Gastrocnemius medialis (tissue), 4 donors: ENCODE data around the gene SOD3. TPM values are rescaled to one million over a fixed set of nuclear protein-coding genes. Genes with fewer than 3 reads are reported as not detected.

Experiments used
- ATAC-seq, 2 donors: fragments of 150-250 bp; one replicate each; pipeline ENCODE4 v1.9.1; 2016
- DNase-seq, 2 donors: peaks; one replicate each; pipeline ENCODE4 v3.0.0-alpha.2; 2019
- H3K27ac ChIP-seq, 4 donors: fragments of 200-600 bp; sonication (generic); 1 replicate in 1 of 4; 2 replicates in 3 of 4; pipeline ENCODE4 v1.5.1; 2016 to 2018; ENCODE audit warnings: mild to moderate bottlenecking in 2 of 4, moderate library complexity in 1 of 4
- H3K27me3 ChIP-seq, 3 donors: fragments of 200-600 bp; sonication (generic) in 2 of 3; 1 replicate in 1 of 3; 2 replicates in 2 of 3; pipeline versions ENCODE4 v1.5.1 to v1.6.0; 2016 to 2019; ENCODE audit warnings: mild to moderate bottlenecking in 1 of 3, moderate library complexity in 1 of 3
- H3K36me3 ChIP-seq, 2 donors: fragments of 200-600 bp; sonication (generic) in 1 of 2; one replicate each; pipeline ENCODE4 v1.5.1; 2017 to 2018
- H3K4me1 ChIP-seq, 2 donors: fragments of 200-600 bp; sonication (generic) in 1 of 2; one replicate each; pipeline ENCODE4 v1.5.1; 2016 to 2017; ENCODE audit warnings: mild to moderate bottlenecking in 2 of 2
- H3K4me3 ChIP-seq, 4 donors: fragments of 200-600 bp; sonication (generic) in 3 of 4; 1 replicate in 1 of 4; 2 replicates in 3 of 4; pipeline ENCODE4 v1.5.1; 2016 to 2019; ENCODE audit warnings: mild to moderate bottlenecking in 2 of 4
- H3K9me3 ChIP-seq, 3 donors: fragments of 200-600 bp; sonication (generic) in 2 of 3; 1 replicate in 1 of 3; 2 replicates in 2 of 3; pipeline ENCODE4 v1.5.1; 2016 to 2019
- CTCF ChIP-seq, 5 experiments: fragments of 450-650 bp in 3 of 5; fragments of 200-600 bp in 2 of 5; sonication (generic) in 2 of 5; IDR thresholded peaks in 4 of 5; conservative IDR thresholded peaks in 1 of 5; 1 replicate in 4 of 5; 2 replicates in 1 of 5; pipeline ENCODE4 v1.5.1; 2016 to 2019; ENCODE audit warnings: antibody characterized with exemption in 5 of 5, mild to moderate bottlenecking in 3 of 5, moderate library complexity in 3 of 5
- POLR2A ChIP-seq, 2 donors: fragments of 450-650 bp; IDR thresholded peaks; one replicate each; pipeline ENCODE4 v1.6.1; 2017; ENCODE audit warnings: antibody characterized with exemption in 2 of 2, mild to moderate bottlenecking in 2 of 2, moderate library complexity in 2 of 2
- in situ Hi-C, 4 donors: fragments of 200-750 bp; cut with MboI; loops; one replicate each; pipeline versions ENCODE4 v1.15.0 to v1.8.0; 2017; ENCODE audit warnings: low sequenced_read_pairs in 4 of 4
- intact Hi-C: fragments of 100-400 bp; cut with DNase I; formaldehyde crosslinking; loops from one replicate; pipeline ENCODE4 v1.15.1; 2023; ENCODE audit warnings: low total_unique reads
- total RNA-seq, 4 donors: library from RNA; depleted of rRNA; stranded (reverse); fragments of >200 nt; gene quantifications; one replicate each; pipeline versions ENCODE4 v1.1.0 to v1.2.3, GENCODE V29; 2016

SOD3 gene
- total RNA-seq, 4 donors from 2014 or later, result 2.5 to 13.0 (median 5.9) TPM

GRCh38 chr4:24845902-24846301, 50.5 kb downstream of the SOD3 start:
- Histone ChIP-seq H3K4me3 (no peak overlapping the region), H3K36me3 (peaks cover 0 to 3% of the 10 kb centered on the region in 2 donors), H3K9me3 (no peaks in the 10 kb centered on the region), H3K27me3 (no peaks in the 10 kb centered on the region), H3K4me1 (peaks cover 0 to 10% of the 10 kb centered on the region in 2 donors), H3K27ac (no peak overlapping the region)
- in situ Hi-C loops (no loop called here), intact Hi-C loops (no loop called here)
- DNase-seq, result no peak
- no peak for ATAC-seq
- no peak for TF ChIP-seq POLR2A (IDR thresholded peaks at IDR 0.05)
- no peak for TF ChIP-seq CTCF (IDR thresholded peaks at IDR 0.05 in 4 of 5, conservative IDR thresholded peaks at IDR 0.05 in 1 of 5)

GRCh38 chr4:24846716-24847115, 51.3 kb downstream of the SOD3 start:
- peaks cover 0 to 3% of the 10 kb centered on the region in 2 donors for H3K36me3 ChIP-seq
- TF ChIP-seq POLR2A (IDR thresholded peaks at IDR 0.05), result no peak
- TF ChIP-seq CTCF (IDR thresholded peaks at IDR 0.05 in 4 of 5, conservative IDR thresholded peaks at IDR 0.05 in 1 of 5), result no peak
- no peak overlapping the region for H3K27ac ChIP-seq
- in situ Hi-C loops, result no loop called here
- DNase-seq (no peak), ATAC-seq (no peak)
- intact Hi-C loops, result no loop called here
- H3K4me3 ChIP-seq, result no peak overlapping the region
- H3K9me3 ChIP-seq, result no peaks in the 10 kb centered on the region
- H3K27me3 ChIP-seq, result no peaks in the 10 kb centered on the region
- H3K4me1 ChIP-seq, result peaks cover 0 to 18% of the 10 kb centered on the region in 2 donors

GRCh38 chr4:24849351-24849750, 54.0 kb downstream of the SOD3 start:
- H3K9me3 ChIP-seq, result no peaks in the 10 kb centered on the region
- TF ChIP-seq CTCF (IDR thresholded peaks at IDR 0.05 in 4 of 5, conservative IDR thresholded peaks at IDR 0.05 in 1 of 5) (no peak), POLR2A (IDR thresholded peaks at IDR 0.05) (no peak)
- ATAC-seq (no peak), DNase-seq (no peak)
- peak overlapping the region in 1 of 4 donors; percentile 14 for H3K27ac ChIP-seq
- intact Hi-C loops (no loop called here), in situ Hi-C loops (no loop called here)
- no peaks in the 10 kb centered on the region for H3K27me3 ChIP-seq
- H3K4me3 ChIP-seq, result no peak overlapping the region
- H3K4me1 ChIP-seq, result peaks cover 0 to 20% of the 10 kb centered on the region in 2 donors
- H3K36me3 ChIP-seq, result peaks cover 0 to 3% of the 10 kb centered on the region in 2 donors

GRCh38 chr4:24849756-24850155, 54.4 kb downstream of the SOD3 start:
- TF ChIP-seq POLR2A (IDR thresholded peaks at IDR 0.05), result no peak
- no peak for TF ChIP-seq CTCF (IDR thresholded peaks at IDR 0.05 in 4 of 5, conservative IDR thresholded peaks at IDR 0.05 in 1 of 5)
- peak in 1 of 2 donors; percentile 22 for ATAC-seq
- Histone ChIP-seq H3K27me3 (no peaks in the 10 kb centered on the region), H3K4me3 (no peak overlapping the region), H3K27ac (no peak overlapping the region), H3K9me3 (no peaks in the 10 kb centered on the region), H3K36me3 (peaks cover 0 to 3% of the 10 kb centered on the region in 2 donors), H3K4me1 (peaks cover 0 to 20% of the 10 kb centered on the region in 2 donors)
- in situ Hi-C loops (no loop called here), intact Hi-C loops (no loop called here)
- no peak for DNase-seq

Other genes starting within 250 kb of the SOD3 start
- 10 to 100 TPM; 50.1 to 88.1 (median 61.2) TPM for gene DHX15, start 211.0 kb upstream of the SOD3 start, total RNA-seq
- 1 to 10 TPM; 2.8 to 10.0 (median 4.8) TPM for gene CCDC149, start 117.5 kb downstream of the SOD3 start, total RNA-seq
- gene LGI2, start 235.4 kb downstream of the SOD3 start, total RNA-seq, result under 1 TPM; 0.05 to 0.31 (median 0.19) TPM